Nephron progenitor cell (in vitro differentiated cells): ENCODE results near the gene BICC1.

Experiments used
- DNase-seq: peaks from one replicate; pipeline ENCODE4 v3.0.0; 2021
- H3K27ac Mint-ChIP-seq: 2 replicates; pipeline ENCODE4 v1.8.0; 2021; ENCODE audit warnings: mild to moderate bottlenecking, moderate library complexity, mixed read lengths
- H3K27me3 Mint-ChIP-seq: 2 replicates; pipeline ENCODE4 v1.8.0; 2021; ENCODE audit warnings: mild to moderate bottlenecking, low read depth, mixed read lengths; ENCODE audit not compliant: poor library complexity
- H3K36me3 Mint-ChIP-seq: 2 replicates; pipeline ENCODE4 v1.8.0; 2021; ENCODE audit warnings: low read depth, mixed read lengths
- H3K4me1 Mint-ChIP-seq: 2 replicates; pipeline ENCODE4 v1.8.0; 2021; ENCODE audit warnings: mixed read lengths
- H3K4me3 Mint-ChIP-seq: 2 replicates; pipeline ENCODE4 v1.8.0; 2021; ENCODE audit warnings: mild to moderate bottlenecking, moderate library complexity, mixed read lengths
- H3K9me3 Mint-ChIP-seq: 2 replicates; pipeline ENCODE4 v1.8.0; 2021; ENCODE audit warnings: mild to moderate bottlenecking, moderate library complexity, mixed read lengths
- TF ChIP-seq, protein P1 (sequence below): fragments of 200-600 bp; sonication (generic); IDR thresholded peaks from 2 replicates; pipeline ENCODE4 v1.5.0; 2021; ENCODE audit warnings: antibody characterized with exemption

The BICC1 gene

DNA sequence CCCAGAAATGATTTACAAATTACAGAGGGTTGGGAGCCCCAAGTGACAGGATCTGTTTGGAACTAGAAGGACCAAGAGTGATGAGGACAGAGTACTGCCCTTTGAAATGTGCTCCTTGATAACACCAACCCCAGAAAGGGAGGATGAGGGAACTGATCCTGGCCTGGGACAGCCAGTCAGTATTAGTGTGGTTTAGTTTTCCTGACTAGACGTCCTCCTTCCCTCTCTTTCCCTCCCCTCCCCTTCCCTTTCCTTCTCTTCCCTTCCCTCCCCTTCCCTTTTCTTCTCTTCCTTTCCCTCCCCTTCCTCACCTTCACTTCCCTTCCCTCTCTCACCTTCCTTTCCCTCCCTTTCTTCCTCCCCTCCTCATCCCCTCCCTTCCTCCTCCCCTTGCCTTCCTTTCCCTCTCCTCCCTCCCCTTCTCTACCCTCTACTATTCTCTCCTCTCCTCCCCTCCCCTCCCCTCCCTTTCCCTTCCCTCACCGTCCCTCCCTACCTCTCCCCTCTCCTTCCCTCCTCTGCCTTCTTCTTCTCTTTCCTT is 31.0 kb upstream of the BICC1 start:
- H3K36me3 Mint-ChIP-seq, result no peaks in the 10 kb centered on the region
- H3K27ac Mint-ChIP-seq, result no peak overlapping the region
- TF ChIP-seq, protein P1, sequence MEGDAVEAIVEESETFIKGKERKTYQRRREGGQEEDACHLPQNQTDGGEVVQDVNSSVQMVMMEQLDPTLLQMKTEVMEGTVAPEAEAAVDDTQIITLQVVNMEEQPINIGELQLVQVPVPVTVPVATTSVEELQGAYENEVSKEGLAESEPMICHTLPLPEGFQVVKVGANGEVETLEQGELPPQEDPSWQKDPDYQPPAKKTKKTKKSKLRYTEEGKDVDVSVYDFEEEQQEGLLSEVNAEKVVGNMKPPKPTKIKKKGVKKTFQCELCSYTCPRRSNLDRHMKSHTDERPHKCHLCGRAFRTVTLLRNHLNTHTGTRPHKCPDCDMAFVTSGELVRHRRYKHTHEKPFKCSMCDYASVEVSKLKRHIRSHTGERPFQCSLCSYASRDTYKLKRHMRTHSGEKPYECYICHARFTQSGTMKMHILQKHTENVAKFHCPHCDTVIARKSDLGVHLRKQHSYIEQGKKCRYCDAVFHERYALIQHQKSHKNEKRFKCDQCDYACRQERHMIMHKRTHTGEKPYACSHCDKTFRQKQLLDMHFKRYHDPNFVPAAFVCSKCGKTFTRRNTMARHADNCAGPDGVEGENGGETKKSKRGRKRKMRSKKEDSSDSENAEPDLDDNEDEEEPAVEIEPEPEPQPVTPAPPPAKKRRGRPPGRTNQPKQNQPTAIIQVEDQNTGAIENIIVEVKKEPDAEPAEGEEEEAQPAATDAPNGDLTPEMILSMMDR, result no peak
- no peaks in the 10 kb centered on the region for H3K9me3 Mint-ChIP-seq
- no peaks in the 10 kb centered on the region for H3K4me1 Mint-ChIP-seq
- H3K27me3 Mint-ChIP-seq, result peaks cover 5% of the 10 kb centered on the region
- H3K4me3 Mint-ChIP-seq, result no peak overlapping the region
- DNase-seq, result no peak

DNA sequence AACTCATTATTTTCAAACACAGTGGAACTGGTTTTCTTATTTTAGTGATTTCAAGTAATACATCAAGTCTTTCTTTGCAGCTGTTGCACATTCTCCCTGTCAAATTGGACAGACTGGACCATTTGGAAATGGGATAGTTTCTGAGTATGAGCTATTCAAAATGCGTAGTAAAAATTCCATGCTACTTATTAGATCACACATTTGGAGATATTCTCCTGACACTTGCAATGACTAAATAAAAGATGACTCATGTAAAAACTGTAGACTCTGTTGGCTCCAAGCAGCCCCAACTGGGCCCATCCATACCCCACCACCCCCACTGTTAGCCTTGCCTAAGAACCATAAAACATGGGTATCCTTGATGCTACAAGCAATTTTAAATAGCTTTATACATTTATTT is 25.9 kb upstream of the BICC1 start:
- no peaks in the 10 kb centered on the region for H3K36me3 Mint-ChIP-seq
- H3K27ac Mint-ChIP-seq, result no peak overlapping the region
- no peak for DNase-seq
- H3K9me3 Mint-ChIP-seq, result peaks cover 3% of the 10 kb centered on the region
- no peak overlapping the region for H3K4me3 Mint-ChIP-seq
- H3K4me1 Mint-ChIP-seq, result no peaks in the 10 kb centered on the region
- H3K27me3 Mint-ChIP-seq, result no peaks in the 10 kb centered on the region
- TF ChIP-seq, protein P1, result no peak

- no peak overlapping the region for H3K27ac Mint-ChIP-seq
- H3K9me3 Mint-ChIP-seq, result peaks cover 3% of the 10 kb centered on the region
- no peaks in the 10 kb centered on the region for H3K27me3 Mint-ChIP-seq
- DNase-seq, result no peak
- H3K4me3 Mint-ChIP-seq, result no peak overlapping the region
- TF ChIP-seq, protein P1, result no peak
- H3K36me3 Mint-ChIP-seq, result no peaks in the 10 kb centered on the region
- H3K4me1 Mint-ChIP-seq, result no peaks in the 10 kb centered on the region
Measured at GRCh38 chr10:58488921-58489320, 23.8 kb upstream of the BICC1 start.

DNA sequence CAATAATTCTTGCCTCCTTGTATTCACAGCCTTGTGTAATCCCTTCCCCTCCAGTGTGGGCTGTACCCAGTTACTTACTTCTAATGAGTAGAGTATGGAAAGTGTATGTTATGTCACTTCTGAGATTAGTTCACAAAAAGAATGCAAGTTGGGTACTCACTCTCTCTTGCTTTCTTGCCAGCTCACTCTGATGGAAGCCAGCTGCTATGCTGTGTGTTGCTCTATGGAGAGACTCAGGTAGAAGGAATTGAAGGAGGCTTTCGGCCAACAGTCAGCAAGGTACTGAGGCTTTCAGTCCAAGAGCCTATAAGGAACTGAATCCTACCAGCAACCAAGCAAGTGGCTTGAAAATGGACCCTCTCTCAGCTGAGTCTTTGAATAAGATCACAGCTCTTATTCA is 9.7 kb upstream of the BICC1 start:
- H3K9me3 Mint-ChIP-seq, result no peaks in the 10 kb centered on the region
- TF ChIP-seq, protein P1, result no peak
- no peaks in the 10 kb centered on the region for H3K36me3 Mint-ChIP-seq
- H3K27ac Mint-ChIP-seq, result no peak overlapping the region
- no peaks in the 10 kb centered on the region for H3K4me1 Mint-ChIP-seq
- no peak for DNase-seq
- H3K27me3 Mint-ChIP-seq, result peaks cover 12% of the 10 kb centered on the region
- no peak overlapping the region for H3K4me3 Mint-ChIP-seq

DNA sequence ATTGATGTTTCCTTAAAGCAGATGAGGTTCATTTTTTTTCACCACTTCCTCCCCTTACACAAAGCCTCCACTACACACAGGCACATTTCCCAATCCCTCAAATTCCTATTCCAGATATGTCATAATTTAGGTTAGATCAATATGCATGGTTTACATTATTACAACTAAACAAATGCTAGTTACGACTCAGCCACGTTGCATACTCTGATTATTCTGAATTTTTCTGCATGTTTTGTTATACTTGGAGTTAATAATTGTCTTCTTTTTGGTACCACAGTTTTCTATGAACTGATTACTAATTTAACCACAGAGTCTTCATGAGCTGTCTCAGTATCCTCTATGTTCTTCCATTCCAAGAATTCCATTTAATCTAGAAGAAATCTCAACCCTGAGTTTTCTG is 4.4 kb upstream of the BICC1 start:
- Mint-ChIP-seq H3K27ac (no peak overlapping the region), H3K4me3 (no peak overlapping the region), H3K9me3 (no peaks in the 10 kb centered on the region), H3K4me1 (peaks cover 8% of the 10 kb centered on the region), H3K36me3 (no peaks in the 10 kb centered on the region), H3K27me3 (peaks cover 4% of the 10 kb centered on the region)
- no peak for DNase-seq
- TF ChIP-seq, protein P1, result no peak

GRCh38 chr10:58511765-58512490 is 744 bp upstream of the BICC1 start:
- Mint-ChIP-seq H3K4me3 (peak overlapping the region; percentile 85), H3K27ac (no peak overlapping the region), H3K36me3 (no peaks in the 10 kb centered on the region), H3K27me3 (peaks cover 19% of the 10 kb centered on the region), H3K4me1 (peaks cover 21% of the 10 kb centered on the region), H3K9me3 (no peaks in the 10 kb centered on the region)
- TF ChIP-seq, protein P1, result no peak
- DNase-seq, result peak; percentile 37
